Suprapubic skin (tissue), 3 donors: ENCODE results near the gene GGCX.

Source experiments
- CTCF ChIP-seq, 2 donors: fragments of 200-600 bp in 1 of 2; fragments of 450-650 bp in 1 of 2; sonication (generic) in 1 of 2; IDR thresholded peaks; one replicate each; pipeline ENCODE4 v1.5.1; 2016 to 2019; ENCODE audit warnings: antibody characterized with exemption in 2 of 2, mild to moderate bottlenecking in 1 of 2, moderate library complexity in 1 of 2
- EP300 ChIP-seq: sonication (generic); formaldehyde crosslinking; IDR thresholded peaks from one replicate; pipeline ENCODE4 v1.6.1; 2017; ENCODE audit warnings: antibody characterized with exemption
- POLR2A ChIP-seq, 2 donors: fragments of 450-650 bp; IDR thresholded peaks; one replicate each; pipeline ENCODE4 v1.6.1; 2017; ENCODE audit warnings: antibody characterized with exemption in 2 of 2, mild to moderate bottlenecking in 2 of 2, moderate library complexity in 2 of 2

DNA sequence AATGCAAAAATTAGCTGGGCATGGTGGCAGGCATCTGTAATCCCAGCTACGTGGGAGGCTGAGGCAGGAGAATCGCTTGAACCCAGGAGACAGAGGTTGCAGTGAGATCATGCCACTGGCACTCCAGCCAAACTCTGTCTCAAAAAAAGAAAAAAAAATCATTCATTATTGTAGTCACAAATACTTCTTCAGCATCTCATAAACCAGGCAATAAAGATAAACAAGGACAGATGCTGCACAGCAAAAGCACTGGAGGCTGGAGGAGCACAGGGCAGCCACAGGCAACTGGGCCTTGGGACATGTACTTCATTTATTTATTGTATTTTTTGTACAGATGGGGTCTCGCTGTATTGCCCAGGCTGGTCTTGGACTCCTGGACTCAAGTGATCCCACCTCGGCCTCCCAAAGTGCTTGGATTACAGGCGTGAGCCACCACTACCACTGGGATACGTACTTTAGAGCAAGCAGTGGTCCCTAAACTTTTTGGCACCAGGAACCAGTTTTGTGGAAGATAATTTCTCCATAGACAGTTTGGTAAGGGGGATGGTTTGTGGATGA is 39.1 kb downstream of the GGCX start:
- no peak for TF ChIP-seq POLR2A (IDR thresholded peaks at IDR 0.05)
- no peak for TF ChIP-seq CTCF (IDR thresholded peaks at IDR 0.05)
- no peak for TF ChIP-seq EP300
